PC-3 (cell line): ENCODE measurements around the gene TBC1D5.

Experiments
- CTCF ChIP-seq: fragments of 300-600 bp; sonication (generic); conservative IDR thresholded peaks from 2 replicates; pipeline ENCODE4 v1.5.1; 2017; ENCODE audit warnings: antibody characterized with exemption, low read depth, mild to moderate bottlenecking, low read length
- EZH2 ChIP-seq: fragments of 300-600 bp; sonication (generic); IDR thresholded peaks from one replicate; pipeline ENCODE4 v1.6.1; 2017; ENCODE audit warnings: antibody characterized with exemption, mild to moderate bottlenecking, low read length; ENCODE audit not compliant: unreplicated experiment

GRCh38 chr3:17194116-17194515 lies 548.3 kb downstream of the TBC1D5 start:
- TF ChIP-seq CTCF (no peak), EZH2 (no peak)
